ENCODE measurements around the gene PNKD.
A peak's percentile ranks its signal among the peaks of the same experiment; 100 is the strongest.
"Not testable (repeated sequence)": the region's sequence is repeated elsewhere in the genome, so short reads cannot be mapped to it uniquely, and the experiment has no call there.

Gene PNKD

DNA sequence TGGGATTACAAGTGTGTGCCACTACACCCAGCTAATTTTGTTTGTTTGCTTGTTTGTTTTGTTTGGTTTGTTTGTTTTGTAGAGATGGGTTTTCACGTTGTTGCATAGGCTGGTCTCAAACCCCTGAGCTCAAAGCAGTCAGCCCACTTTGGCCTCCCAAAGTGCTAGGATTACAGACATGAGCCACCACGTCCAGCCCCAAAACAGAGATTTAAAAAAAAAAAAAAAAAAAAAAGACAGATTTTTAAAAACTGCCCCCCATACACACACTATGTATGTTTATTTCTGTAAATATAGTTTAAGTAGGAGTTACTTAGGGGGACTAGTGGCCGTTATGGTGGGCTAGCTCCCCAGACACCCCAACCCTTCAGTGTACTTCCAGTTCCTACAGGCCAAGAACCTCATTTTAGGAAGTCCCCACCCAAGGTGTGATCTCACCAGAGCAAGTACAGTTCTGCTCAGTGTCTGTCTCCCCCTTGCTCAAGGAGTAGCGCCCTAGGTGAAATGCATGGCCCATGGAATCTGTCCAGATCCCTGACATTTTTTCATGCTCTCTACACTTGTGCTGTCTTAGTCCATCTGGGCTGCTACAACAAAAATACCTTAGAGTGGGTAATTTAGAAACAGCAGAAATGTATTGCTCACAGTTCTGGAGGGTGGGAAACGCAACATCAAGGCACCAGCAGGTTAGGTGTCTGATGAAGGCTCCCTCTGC lies 23.6 kb downstream of the PNKD start:
- no peak for DNase-seq

- DNase-seq, result no peak
These were observed 24.2 kb downstream of the PNKD start for GRCh38 chr2:218294430-218295022.

DNA sequence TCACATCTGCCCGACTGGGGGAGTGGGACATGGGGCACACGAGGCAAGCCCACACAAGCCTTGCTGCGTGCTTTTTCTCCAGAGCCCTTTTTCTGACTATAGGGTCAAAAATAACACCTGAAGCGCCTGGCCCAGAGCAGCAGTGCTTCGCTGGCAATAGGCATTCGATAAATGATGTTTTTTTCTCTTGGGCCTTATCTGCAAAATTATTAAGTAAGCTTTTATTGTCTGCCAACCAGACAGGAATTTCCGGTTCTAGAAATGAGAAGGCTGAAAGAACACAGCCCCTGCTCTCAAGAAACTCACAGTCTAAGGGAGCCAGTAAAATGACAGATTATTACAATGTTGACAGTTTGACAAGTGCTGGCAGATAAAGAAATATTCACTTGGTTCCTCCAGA lies 24.7 kb downstream of the PNKD start:
- no peak for DNase-seq

GRCh38 chr2:218296200-218296599 lies 25.9 kb downstream of the PNKD start:
- DNase-seq, result no peak

DNA sequence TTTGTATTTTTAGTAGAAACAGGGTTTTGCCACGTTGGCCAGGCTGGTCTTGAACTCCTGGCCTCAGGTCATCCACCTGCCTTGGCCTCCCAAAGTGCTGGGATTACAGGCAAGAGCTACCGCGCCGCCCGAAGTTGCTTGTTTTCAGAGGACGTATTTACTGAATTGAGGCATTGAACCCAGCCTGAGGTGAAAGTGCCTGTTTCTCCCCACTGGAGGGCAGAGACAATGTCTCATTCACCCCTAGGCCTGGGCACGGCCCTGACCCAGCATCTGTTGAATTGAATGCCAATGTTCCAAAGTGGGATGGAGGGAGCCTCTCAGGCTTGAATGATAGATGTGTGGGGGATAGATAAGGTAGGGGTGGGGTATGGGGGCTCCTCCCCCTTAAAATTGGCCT lies 26.5 kb downstream of the PNKD start:
- no peak for DNase-seq

- DNase-seq, result no peak
These were observed 28.1 kb downstream of the PNKD start for GRCh38 chr2:218298314-218298875.

GRCh38 chr2:218300141-218300540 lies 29.8 kb downstream of the PNKD start:
- DNase-seq, result no peak

GRCh38 chr2:218301176-218301819 lies 31.0 kb downstream of the PNKD start:
- DNase-seq, result peak; percentile 39

DNA sequence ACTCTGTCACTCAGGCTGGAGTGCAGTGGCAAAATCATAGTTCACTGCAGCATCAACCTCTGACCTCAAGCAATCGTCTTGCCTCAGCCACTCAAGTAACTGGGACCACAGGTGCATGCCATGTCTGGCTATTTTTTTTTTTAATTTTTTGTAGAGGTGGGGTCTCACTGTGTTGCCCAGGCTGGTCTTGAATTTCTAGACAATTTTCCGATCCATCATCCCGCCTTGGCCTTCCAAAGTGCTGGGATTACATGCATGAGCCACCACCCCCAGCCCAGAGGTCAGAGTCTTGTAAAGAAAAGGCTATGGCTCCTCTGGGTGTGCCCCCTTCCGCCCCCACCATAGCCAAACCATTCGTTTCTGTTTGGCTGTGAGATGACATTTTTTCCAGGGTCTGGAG lies 35.1 kb downstream of the PNKD start:
- no peak for DNase-seq

GRCh38 chr2:218306184-218306920 lies 36.0 kb downstream of the PNKD start:
- DNase-seq, result no peak

GRCh38 chr2:218307415-218308090 lies 37.2 kb downstream of the PNKD start:
- no peak for DNase-seq

DNA sequence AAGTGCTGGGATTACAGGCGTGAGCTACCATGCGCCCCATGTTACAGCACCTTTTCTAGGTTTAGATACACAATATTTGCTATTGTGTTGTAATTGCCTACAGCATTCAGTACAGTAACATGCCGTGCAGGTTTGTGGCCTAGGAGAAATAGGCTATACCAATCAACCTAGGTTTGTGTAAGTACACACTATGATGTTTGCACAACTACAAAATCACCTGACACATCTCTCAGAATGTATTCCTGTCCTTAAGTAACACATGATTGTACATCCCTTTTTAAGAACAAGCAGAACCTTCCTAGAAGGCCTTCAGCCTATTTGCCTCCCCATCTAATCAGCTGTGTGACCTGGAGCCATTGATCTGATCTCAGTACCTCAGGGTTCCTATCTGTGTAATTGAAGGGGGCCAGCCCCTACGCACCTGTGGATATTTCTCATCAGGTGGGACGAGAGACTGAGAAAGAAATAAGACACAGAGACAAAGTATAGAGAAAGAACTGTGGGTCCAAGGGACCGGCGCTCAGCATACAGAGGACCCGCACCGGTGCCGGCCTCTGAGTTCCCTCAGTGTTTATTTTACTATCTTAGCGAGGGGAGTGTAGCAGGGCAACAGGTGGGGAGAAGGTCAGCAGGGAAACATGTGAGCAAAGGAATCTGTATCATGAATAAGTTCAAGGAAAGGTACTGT lies 40.7 kb downstream of the PNKD start:
- no peak for DNase-seq

- DNase-seq, result not testable (repeated sequence)
These were observed 41.4 kb downstream of the PNKD start for GRCh38 chr2:218311541-218312266.

DNA sequence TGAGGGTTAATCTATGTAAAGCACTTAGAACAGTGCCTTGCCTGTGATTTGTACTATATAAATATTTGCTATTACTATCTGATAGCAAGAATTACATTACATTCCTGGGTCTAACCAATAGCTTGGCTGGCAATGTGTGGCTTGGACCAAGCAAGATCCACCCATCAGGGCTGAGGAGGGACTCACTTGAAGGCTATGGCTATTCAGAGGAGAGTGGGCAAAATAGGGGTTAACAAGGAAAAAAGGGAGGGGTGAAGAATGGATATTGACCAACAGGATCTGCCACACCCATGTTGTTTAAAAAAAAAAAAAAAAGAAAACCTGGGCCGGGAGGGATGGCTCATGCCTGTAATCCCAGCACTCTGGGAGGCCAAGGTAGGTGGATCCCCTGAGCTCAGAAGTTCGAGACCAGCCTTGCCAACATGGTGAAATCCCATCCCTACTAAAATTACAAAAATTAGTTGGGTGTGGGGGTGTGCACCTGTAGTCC lies 42.0 kb downstream of the PNKD start:
- no peak for DNase-seq

DNA sequence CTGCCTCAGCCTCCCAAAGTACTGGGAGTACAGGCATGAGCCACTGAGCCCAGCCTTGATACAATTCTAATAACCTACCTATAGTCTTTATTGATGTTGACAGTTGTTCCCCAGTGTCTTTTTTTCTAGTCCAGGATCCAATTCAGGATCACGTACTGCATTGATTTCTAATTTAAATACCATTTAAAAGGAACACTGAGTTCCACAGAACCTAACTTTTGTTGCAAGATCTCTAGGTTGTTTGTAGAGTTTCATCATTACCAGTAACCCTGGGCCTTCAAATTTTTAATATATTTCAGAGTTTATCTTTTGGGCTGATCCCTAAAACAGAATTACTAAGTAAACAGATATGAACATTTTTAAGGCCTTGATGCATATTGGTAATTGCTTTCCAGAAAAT lies 43.0 kb downstream of the PNKD start:
- DNase-seq, result no peak

DNA sequence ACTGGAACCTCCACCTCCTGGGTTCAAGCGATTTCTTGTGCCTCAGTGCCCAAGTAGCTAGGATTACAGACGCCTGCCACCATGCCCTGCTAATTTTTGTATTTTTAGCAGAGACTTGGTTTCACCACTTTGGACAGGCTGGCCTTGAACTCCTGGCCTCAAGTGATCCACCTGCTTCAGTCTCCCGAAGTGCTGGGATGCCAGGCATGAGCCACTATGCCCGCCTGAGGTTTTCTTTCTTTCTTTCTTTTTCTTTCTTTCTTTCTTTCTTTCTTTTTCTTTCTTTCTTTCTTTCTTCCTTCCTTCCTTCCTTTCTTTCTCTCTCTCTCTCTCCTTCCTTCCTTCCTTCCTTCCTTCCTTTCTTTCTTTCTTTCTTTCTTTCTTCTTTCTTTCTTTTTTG lies 44.4 kb downstream of the PNKD start:
- DNase-seq, result not testable (repeated sequence)

GRCh38 chr2:218315397-218315796 lies 45.1 kb downstream of the PNKD start:
- no peak for DNase-seq

DNA sequence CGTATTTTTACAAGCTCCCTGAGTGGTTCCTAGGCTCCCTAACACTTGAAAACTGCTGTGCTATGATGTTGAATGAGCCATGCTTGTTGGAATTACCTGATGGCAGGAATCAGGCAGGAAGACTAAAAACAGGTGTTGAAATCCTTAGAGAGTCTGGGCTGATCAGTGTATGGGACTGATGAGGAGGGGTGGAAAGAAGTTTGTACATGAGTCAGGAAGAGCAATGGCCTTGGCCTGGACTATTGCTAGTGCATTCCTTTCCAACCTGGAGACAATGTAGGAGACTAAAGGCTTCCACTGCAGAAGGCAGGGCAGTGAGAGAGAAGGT lies 46.9 kb downstream of the PNKD start:
- DNase-seq, result no peak

GRCh38 chr2:218317835-218318234 lies 47.5 kb downstream of the PNKD start:
- DNase-seq, result no peak

DNA sequence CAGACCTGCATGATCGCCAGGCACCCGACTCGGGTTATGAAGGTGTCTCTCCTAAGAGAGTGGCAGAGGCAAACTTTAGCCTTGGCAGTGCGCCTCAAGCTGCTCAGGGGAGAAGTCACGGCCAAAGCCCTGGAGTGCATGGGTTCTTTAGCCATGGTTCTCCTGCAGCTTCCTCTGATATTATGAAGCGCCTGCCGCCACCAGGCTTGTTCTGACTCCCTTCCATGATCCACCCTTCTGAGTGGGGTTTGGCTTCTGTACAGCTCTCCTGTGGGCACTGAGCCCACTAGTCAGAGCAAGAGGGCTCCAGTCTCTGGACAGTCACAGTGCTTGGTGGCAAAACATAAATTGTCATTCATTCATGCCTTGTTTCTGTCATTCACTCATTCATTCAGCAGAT lies 47.9 kb downstream of the PNKD start:
- no peak for DNase-seq

GRCh38 chr2:218319813-218320365 lies 49.6 kb downstream of the PNKD start:
- DNase-seq, result no peak
